CD8-positive, alpha-beta memory T cell (primary cell): Measurements from ENCODE around the gene PLCL2. TPM values are rescaled to one million over a fixed set of nuclear protein-coding genes. Genes with fewer than 3 reads are reported as not detected.

Experiments used
- CTCF ChIA-PET: fragments of 350-600 bp; sonication (Branson Sonifier 250); formaldehyde crosslinking; loops from one replicate; lab custom pipeline; 2021; ENCODE audit warnings: antibody characterized with exemption; lab: Charles Lee
- POLR2A ChIA-PET: fragments of 350-600 bp; sonication (Branson Sonifier 250); formaldehyde crosslinking; loops from one replicate; lab custom pipeline; 2021; ENCODE audit warnings: antibody characterized with exemption; lab: Charles Lee
- DNase-seq, 5 donors: peaks; one replicate each; pipeline versions ENCODE4 v3.0.0 to v3.0.0-alpha.2; 2020 to 2022; ENCODE audit warnings: mixed read lengths in 1 of 5
- H3K27ac ChIP-seq: one replicate; pipeline ENCODE4 v1.7.0; 2013; ENCODE audit warnings: low read depth, mild to moderate bottlenecking, low read length, moderate library complexity
- H3K27me3 ChIP-seq: 2 replicates; pipeline ENCODE4 v1.7.0; 2013; ENCODE audit warnings: low read length, mild to moderate bottlenecking; ENCODE audit not compliant: insufficient read depth, poor library complexity, severe bottlenecking
- H3K36me3 ChIP-seq: 2 replicates; pipeline ENCODE4 v1.7.0; 2013; ENCODE audit warnings: mild to moderate bottlenecking, low read length, moderate library complexity; ENCODE audit not compliant: insufficient read depth
- H3K4me1 ChIP-seq: 2 replicates; pipeline ENCODE4 v1.7.0; 2013; ENCODE audit warnings: mild to moderate bottlenecking, low read length, moderate library complexity; ENCODE audit not compliant: insufficient read depth
- H3K4me3 ChIP-seq: 2 replicates; pipeline ENCODE4 v1.7.0; 2013; ENCODE audit warnings: mild to moderate bottlenecking, low read length
- H3K9me3 ChIP-seq: 2 replicates; pipeline ENCODE4 v1.7.0; 2013; ENCODE audit warnings: mild to moderate bottlenecking, low read length
- H3K27ac Mint-ChIP-seq, 8 donors: one replicate each; pipeline ENCODE4 v1.8.0; 2020 to 2021; ENCODE audit warnings: mixed read lengths in 8 of 8, mild to moderate bottlenecking in 6 of 8, inconsistent platforms in 3 of 8, moderate library complexity in 3 of 8
- H3K27me3 Mint-ChIP-seq, 2 donors: one replicate each; pipeline ENCODE4 v1.8.0; 2020 to 2021; ENCODE audit warnings: mixed read lengths in 2 of 2, mild to moderate bottlenecking in 1 of 2, moderate library complexity in 1 of 2
- H3K36me3 Mint-ChIP-seq, 3 donors: one replicate each; pipeline ENCODE4 v1.8.0; 2020 to 2021; ENCODE audit warnings: mixed read lengths in 3 of 3, inconsistent platforms in 1 of 3, mild to moderate bottlenecking in 1 of 3
- H3K4me1 Mint-ChIP-seq, 3 donors: one replicate each; pipeline ENCODE4 v1.8.0; 2020 to 2021; ENCODE audit warnings: mixed read lengths in 3 of 3, inconsistent platforms in 1 of 3, mild to moderate bottlenecking in 1 of 3
- H3K4me3 Mint-ChIP-seq, 7 donors: one replicate each; pipeline ENCODE4 v1.8.0; 2020 to 2021; ENCODE audit warnings: mixed read lengths in 7 of 7, mild to moderate bottlenecking in 6 of 7, moderate library complexity in 4 of 7, inconsistent platforms in 2 of 7
- H3K9me3 Mint-ChIP-seq, 5 donors: one replicate each; pipeline ENCODE4 v1.8.0; 2020 to 2022; ENCODE audit warnings: mixed read lengths in 5 of 5, mild to moderate bottlenecking in 3 of 5, moderate library complexity in 2 of 5, inconsistent platforms in 1 of 5
- polyA plus RNA-seq: library from polyadenylated mRNA; unstranded; fragments of 300-500 nt; fragmentation: Illumina TruSeq; gene quantifications from one replicate; pipeline ENCODE4 v1.2.3, GENCODE V29; 2021
- total RNA-seq, 2 experiments: library from RNA; stranded (reverse); gene quantifications; one replicate each; pipeline ENCODE4 v1.2.3, GENCODE V29; 2021

The PLCL2 gene
- total and polyA plus RNA-seq, 3 experiments from 2014 or later: 22.2 to 94.9 (median 22.8) TPM

DNA sequence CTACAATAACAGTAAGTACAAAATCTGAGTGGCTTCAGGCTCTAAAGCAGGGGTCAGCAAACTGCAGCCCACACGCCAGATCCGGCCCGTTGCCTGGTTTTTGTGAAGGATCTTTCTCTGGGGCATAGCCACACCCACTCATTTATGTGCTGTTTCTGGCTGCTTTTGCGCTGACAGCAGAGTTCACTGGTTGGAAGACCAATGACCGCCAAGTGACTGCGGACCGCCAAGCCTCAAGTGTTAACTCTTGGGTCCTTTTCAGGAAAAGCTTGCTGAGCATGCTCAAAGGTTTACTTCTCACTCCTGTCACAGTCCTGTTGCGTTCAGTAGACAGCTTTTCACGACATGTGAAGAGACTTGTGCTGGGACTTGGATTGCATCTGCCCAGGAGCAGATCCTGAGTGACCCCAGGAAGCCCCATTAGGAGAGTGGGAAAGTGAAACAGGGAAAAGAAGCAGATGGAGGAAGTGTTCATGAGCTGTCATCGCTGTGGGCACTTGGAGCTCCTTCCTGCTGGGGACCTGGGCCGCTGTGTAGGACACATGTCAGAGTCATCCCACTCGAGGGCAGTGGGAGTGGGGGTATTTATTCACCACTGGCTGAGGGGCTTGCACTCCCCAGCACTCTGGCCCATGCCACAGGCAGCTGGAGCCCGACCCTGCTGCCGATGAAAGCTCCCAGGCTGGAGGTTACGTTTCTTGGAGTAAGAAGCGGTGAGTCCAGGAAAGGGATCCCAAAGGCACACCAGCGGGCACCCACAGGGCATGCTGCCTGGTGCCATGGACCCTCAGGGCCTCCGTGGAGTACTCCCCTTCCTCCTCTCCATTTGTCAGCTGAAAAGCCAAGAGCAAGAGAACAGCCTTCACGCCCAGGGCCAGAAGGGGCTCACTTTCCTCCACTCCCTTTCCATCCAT, 249.1 kb downstream of the PLCL2 start:
- Histone ChIP-seq H3K9me3 (no peaks in the 10 kb centered on the region), H3K27me3 (no peaks in the 10 kb centered on the region), H3K4me1 (no peaks in the 10 kb centered on the region), H3K36me3 (no peaks in the 10 kb centered on the region), H3K27ac (no peak overlapping the region), H3K4me3 (no peak overlapping the region)
- DNase-seq: no peak
- H3K9me3 Mint-ChIP-seq: peaks cover 0 to 3% (median 0%) of the 10 kb centered on the region in 5 donors
- H3K4me3 Mint-ChIP-seq: no peak overlapping the region
- peak overlapping the region in 1 of 8 donors; percentile 59 for H3K27ac Mint-ChIP-seq
- H3K27me3 Mint-ChIP-seq: peaks cover 0 to 3% of the 10 kb centered on the region in 2 donors
- CTCF ChIA-PET: interaction anchor here (1.3 kb wide), 1 partner anchor 19 kb away, joined by 4 read pairs; no protein-coding TSS in a partner anchor
- POLR2A ChIA-PET: interaction anchor here (0.7 kb wide), 1 partner anchor 272 kb away, joined by 3 read pairs; no protein-coding TSS in a partner anchor
- peaks cover 0 to 24% (median 0%) of the 10 kb centered on the region in 3 donors for H3K36me3 Mint-ChIP-seq
- H3K4me1 Mint-ChIP-seq: peaks cover 3 to 10% (median 7%) of the 10 kb centered on the region in 3 donors

DNA sequence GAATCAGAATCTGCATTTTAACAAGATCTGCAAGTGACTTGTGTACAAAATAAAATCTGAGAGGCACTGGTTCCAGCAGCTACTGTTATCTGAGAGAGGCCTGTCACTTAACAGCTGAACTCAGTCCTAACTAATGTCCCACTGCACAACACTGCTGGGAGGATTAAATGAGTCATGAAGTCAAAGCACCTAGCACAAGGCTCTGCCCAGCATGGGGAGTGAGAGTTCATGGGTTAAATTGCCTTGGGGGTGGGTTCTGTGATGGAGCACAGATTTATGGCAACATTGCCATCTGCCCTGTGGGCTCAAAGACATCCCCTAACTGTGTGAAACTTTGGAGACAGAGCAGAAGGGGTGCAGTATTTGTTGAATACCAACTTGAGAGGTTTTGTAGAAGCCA, 250.9 kb downstream of the PLCL2 start:
- POLR2A ChIA-PET: no interaction called here
- H3K9me3 ChIP-seq: no peaks in the 10 kb centered on the region
- no peak overlapping the region for H3K27ac ChIP-seq
- no peaks in the 10 kb centered on the region for H3K36me3 ChIP-seq
- H3K36me3 Mint-ChIP-seq: peaks cover 0 to 14% (median 0%) of the 10 kb centered on the region in 3 donors
- H3K27ac Mint-ChIP-seq: peak overlapping the region in 1 of 8 donors; percentile 62
- peaks cover 0 to 3% of the 10 kb centered on the region in 2 donors for H3K27me3 Mint-ChIP-seq
- peaks cover 2 to 5% (median 2%) of the 10 kb centered on the region in 3 donors for H3K4me1 Mint-ChIP-seq
- no peak overlapping the region for H3K4me3 Mint-ChIP-seq
- no peaks in the 10 kb centered on the region for H3K4me1 ChIP-seq
- CTCF ChIA-PET: no interaction called here
- no peak overlapping the region for H3K4me3 ChIP-seq
- peaks cover 5% of the 10 kb centered on the region for H3K27me3 ChIP-seq
- no peak for DNase-seq
- no peaks in the 10 kb centered on the region for H3K9me3 Mint-ChIP-seq

DNA sequence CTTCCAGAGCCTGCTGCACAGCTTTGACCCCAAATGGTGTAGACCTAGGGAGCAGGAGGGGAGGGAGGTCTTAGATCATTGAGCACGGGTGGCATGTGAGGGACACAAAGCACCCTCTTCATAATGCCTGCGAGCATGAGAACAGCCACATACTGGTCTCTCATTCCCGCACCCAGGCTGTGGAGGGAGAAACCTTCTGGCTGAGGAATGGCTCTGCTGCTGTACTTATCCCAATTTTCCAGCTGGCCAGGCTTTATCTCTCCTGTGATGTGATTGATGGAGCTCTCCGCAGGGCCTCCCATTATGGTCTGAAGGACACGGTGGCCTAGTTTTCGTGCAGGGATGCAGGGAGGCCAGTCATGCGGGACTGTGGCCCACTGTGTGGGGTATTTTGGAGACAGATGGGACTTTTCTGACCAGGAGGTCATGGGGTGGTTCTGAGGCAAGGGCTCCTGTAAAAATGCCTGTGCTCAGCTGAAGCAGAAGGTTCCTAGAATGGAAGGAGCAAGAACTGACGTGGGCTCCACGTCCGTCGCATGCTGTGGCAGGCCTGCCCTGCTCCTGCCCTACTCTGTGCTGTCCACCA, 251.5 kb downstream of the PLCL2 start:
- no peaks in the 10 kb centered on the region for H3K9me3 ChIP-seq
- no peaks in the 10 kb centered on the region for H3K36me3 ChIP-seq
- Mint-ChIP-seq H3K9me3 (no peaks in the 10 kb centered on the region), H3K4me1 (peaks cover 0 to under 1% (median 0%) of the 10 kb centered on the region in 3 donors), H3K27me3 (peaks cover 0 to 3% of the 10 kb centered on the region in 2 donors), H3K36me3 (peaks cover 0 to 11% (median 0%) of the 10 kb centered on the region in 3 donors), H3K27ac (peak overlapping the region in 1 of 8 donors; percentile 62), H3K4me3 (no peak overlapping the region)
- no peak for DNase-seq
- H3K27ac ChIP-seq: no peak overlapping the region
- CTCF ChIA-PET: no interaction called here
- H3K27me3 ChIP-seq: peaks cover 5% of the 10 kb centered on the region
- no peak overlapping the region for H3K4me3 ChIP-seq
- POLR2A ChIA-PET: no interaction called here
- no peaks in the 10 kb centered on the region for H3K4me1 ChIP-seq

DNA sequence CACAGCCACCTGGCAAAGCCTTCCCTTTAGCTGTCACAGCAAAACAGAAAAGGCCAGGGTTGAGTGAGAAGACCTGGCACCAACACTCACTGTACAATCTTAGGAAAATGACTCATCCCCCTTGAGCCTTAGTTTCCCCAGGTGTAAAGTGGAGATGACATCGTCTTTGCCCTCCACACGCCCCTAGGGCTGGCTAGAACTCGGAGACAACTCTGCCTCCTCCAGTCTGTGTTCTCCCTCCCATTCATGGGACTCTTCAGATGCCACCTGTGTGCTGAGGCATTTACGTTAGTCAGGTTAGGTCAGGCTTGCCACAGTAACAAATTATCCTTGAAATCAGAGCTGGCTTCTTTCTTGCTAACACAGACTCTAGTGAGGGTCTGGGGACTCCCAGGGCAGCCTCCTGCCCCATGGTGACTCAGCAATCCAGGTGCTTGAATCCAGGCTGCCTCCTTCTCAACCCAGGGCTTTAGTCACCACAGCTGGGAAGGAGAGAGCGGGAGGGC, 252.6 kb downstream of the PLCL2 start:
- no peaks in the 10 kb centered on the region for H3K36me3 ChIP-seq
- H3K27me3 Mint-ChIP-seq: peaks cover 0 to 3% of the 10 kb centered on the region in 2 donors
- H3K36me3 Mint-ChIP-seq: peaks cover 0 to 11% (median 0%) of the 10 kb centered on the region in 3 donors
- H3K27me3 ChIP-seq: peaks cover 5% of the 10 kb centered on the region
- H3K4me3 Mint-ChIP-seq: no peak overlapping the region
- ChIA-PET POLR2A (no interaction called here), CTCF (no interaction called here)
- H3K27ac Mint-ChIP-seq: peak overlapping the region in 1 of 8 donors; percentile 65
- H3K4me1 ChIP-seq: no peaks in the 10 kb centered on the region
- no peaks in the 10 kb centered on the region for H3K4me1 Mint-ChIP-seq
- H3K27ac ChIP-seq: no peak overlapping the region
- H3K9me3 Mint-ChIP-seq: no peaks in the 10 kb centered on the region
- DNase-seq: no peak
- no peak overlapping the region for H3K4me3 ChIP-seq
- H3K9me3 ChIP-seq: no peaks in the 10 kb centered on the region

DNA sequence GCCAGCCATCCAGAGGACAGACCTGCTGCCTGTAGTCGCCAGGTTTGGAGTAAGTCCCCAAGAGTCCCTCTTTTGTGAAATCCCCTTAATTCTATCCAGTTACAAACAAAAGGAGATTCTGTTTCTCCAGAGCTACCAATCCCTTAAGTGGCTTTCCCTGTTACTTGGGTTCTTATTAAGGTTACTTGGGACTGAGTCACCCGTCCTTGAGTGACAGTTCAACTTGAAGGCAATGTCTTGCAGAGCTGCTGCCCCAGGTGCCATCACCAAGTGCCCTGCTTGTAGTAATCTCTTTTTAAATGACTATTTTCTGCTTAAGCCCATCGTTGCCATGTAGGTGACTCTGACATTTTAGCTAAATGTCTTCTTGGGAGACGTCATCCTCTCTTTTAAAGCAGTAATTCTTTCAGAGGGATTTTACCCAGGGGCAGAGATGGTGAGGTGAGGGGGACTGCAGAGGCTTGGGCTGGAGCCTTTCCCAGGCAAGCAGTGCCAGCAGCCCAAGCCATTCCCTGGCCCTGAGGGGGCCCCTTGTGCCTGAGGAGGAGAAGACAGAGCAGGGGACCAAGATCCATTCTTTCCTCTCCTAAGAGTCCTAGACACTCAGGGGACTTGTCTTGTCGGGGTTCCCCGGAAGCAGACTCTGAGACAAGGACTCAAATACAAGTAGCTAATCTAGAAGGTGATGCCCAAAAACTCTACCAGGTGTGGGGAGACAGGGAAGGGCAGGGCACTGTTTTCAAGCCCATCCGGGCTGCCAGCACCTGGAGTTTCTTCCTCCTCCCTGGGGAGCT, 253.7 kb downstream of the PLCL2 start:
- H3K27me3 ChIP-seq: peaks cover 5% of the 10 kb centered on the region
- Mint-ChIP-seq H3K4me3 (no peak overlapping the region), H3K27ac (no peak overlapping the region), H3K9me3 (no peaks in the 10 kb centered on the region), H3K36me3 (peaks cover 0 to 16% (median 0%) of the 10 kb centered on the region in 3 donors), H3K27me3 (peaks cover 0 to 5% of the 10 kb centered on the region in 2 donors), H3K4me1 (peaks cover 0 to 4% (median 0%) of the 10 kb centered on the region in 3 donors)
- H3K27ac ChIP-seq: no peak overlapping the region
- no peaks in the 10 kb centered on the region for H3K4me1 ChIP-seq
- H3K36me3 ChIP-seq: no peaks in the 10 kb centered on the region
- POLR2A ChIA-PET: no interaction called here
- H3K9me3 ChIP-seq: no peaks in the 10 kb centered on the region
- no peak for DNase-seq
- no peak overlapping the region for H3K4me3 ChIP-seq
- CTCF ChIA-PET: interaction anchor here (1.3 kb wide), 1 partner anchor 13 kb away, joined by 4 read pairs; no protein-coding TSS in a partner anchor
